HEK293T (cell line): ENCODE data around the gene SEZ6L.

Source experiments
- ARNT ChIP-seq: fragments of 450-650 bp; IDR thresholded peaks from 2 replicates; pipeline ENCODE4 v1.6.1; 2017; ENCODE audit warnings: mild to moderate bottlenecking
- BHLHE40 ChIP-seq: fragments of 450-650 bp; IDR thresholded peaks from 2 replicates; pipeline ENCODE4 v1.6.1; 2016; ENCODE audit warnings: mild to moderate bottlenecking, moderate library complexity, borderline replicate concordance
- ELF4 ChIP-seq: fragments of 450-650 bp; IDR thresholded peaks from 2 replicates; pipeline ENCODE4 v1.6.1; 2017; ENCODE audit warnings: antibody characterized with exemption
- FOXA1 ChIP-seq: fragments of 450-650 bp; IDR thresholded peaks from 2 replicates; pipeline ENCODE4 v1.6.1; 2016; ENCODE audit warnings: mild to moderate bottlenecking
- FOXK2 ChIP-seq: fragments of 450-650 bp; IDR thresholded peaks from 2 replicates; pipeline ENCODE4 v1.6.1; 2016; ENCODE audit warnings: mild to moderate bottlenecking
- FOXM1 ChIP-seq: fragments of 450-650 bp; IDR thresholded peaks from 2 replicates; pipeline ENCODE4 v1.6.1; 2017; ENCODE audit warnings: mild to moderate bottlenecking, borderline replicate concordance
- L3MBTL2 ChIP-seq: fragments of 450-650 bp; conservative IDR thresholded peaks from 2 replicates; pipeline ENCODE4 v1.6.1; 2016; ENCODE audit warnings: mild to moderate bottlenecking
- LEF1 ChIP-seq: fragments of 450-650 bp; IDR thresholded peaks from 2 replicates; pipeline ENCODE4 v1.6.1; 2017; ENCODE audit warnings: mild to moderate bottlenecking, borderline replicate concordance
- NFRKB ChIP-seq: fragments of 450-650 bp; IDR thresholded peaks from 2 replicates; pipeline ENCODE4 v1.6.1; 2016; ENCODE audit warnings: mild to moderate bottlenecking, moderate library complexity
- SP1 ChIP-seq: fragments of 450-650 bp; IDR thresholded peaks from 2 replicates; pipeline ENCODE4 v1.6.1; 2017
- ZNF384 ChIP-seq: fragments of 450-650 bp; IDR thresholded peaks from 2 replicates; pipeline ENCODE4 v1.6.1; 2016
- TF ChIP-seq, protein P1 (sequence below): fragments of 450-650 bp; IDR thresholded peaks from 2 replicates; pipeline ENCODE4 v1.6.1; 2016

DNA sequence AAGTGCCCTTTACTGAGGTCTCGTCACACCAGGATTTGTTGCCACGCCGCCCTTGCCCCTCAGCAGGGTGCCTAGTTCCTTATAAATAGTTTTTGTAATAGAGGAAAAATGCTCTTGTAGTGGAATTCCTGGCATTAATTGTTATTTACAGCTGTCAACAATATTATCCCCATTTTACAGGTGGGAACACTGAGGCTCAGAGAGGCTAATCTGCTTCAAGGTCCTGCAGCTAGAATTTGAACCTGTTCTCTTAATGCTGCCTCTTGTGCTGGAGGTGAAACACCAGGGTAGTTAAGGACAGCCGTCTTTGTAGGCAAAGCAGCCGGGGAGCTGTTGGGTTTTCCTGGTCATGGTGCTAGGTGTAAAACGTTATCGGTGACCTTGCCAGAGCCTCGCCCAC, 159.0 kb downstream of the SEZ6L start:
- TF ChIP-seq ARNT (no peak), FOXA1 (no peak), BHLHE40 (no peak), ELF4 (no peak), ZNF384 (no peak), FOXM1 (no peak), SP1 (no peak), L3MBTL2 (no peak), LEF1 (no peak), NFRKB (no peak), FOXK2 (no peak)
- TF ChIP-seq, protein P1, sequence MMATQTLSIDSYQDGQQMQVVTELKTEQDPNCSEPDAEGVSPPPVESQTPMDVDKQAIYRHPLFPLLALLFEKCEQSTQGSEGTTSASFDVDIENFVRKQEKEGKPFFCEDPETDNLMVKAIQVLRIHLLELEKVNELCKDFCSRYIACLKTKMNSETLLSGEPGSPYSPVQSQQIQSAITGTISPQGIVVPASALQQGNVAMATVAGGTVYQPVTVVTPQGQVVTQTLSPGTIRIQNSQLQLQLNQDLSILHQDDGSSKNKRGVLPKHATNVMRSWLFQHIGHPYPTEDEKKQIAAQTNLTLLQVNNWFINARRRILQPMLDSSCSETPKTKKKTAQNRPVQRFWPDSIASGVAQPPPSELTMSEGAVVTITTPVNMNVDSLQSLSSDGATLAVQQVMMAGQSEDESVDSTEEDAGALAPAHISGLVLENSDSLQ: no peak
